HuH-7.5 (cell line): ENCODE data around the gene FYB1.
A peak's percentile ranks its signal among the peaks of the same experiment; 100 is the strongest.

Source experiments
- DNase-seq: peaks from one replicate; pipeline ENCODE4 v3.0.0; 2011; ENCODE audit warnings: low spot score

The FYB1 gene

GRCh38 chr5:39080597-39081204, 138.7 kb downstream of the FYB1 start:
- peak; percentile 53 for DNase-seq

- no peak for DNase-seq
These were observed 139.2 kb downstream of the FYB1 start for GRCh38 chr5:39080168-39080567.

- DNase-seq, result no peak
These were observed 140.2 kb downstream of the FYB1 start for GRCh38 chr5:39079147-39079546.

- no peak for DNase-seq
These were observed 142.3 kb downstream of the FYB1 start for GRCh38 chr5:39076757-39077728.

GRCh38 chr5:39076101-39076756, 143.1 kb downstream of the FYB1 start:
- DNase-seq, result no peak

GRCh38 chr5:39074017-39074814, 145.1 kb downstream of the FYB1 start, which contains the start of gene RICTOR:
Gene RICTOR, minus strand, starts transcription at chr5:39074399. Its CDS starts 22 bp downstream, at chr5:39074377.
- peak; percentile 88 for DNase-seq

GRCh38 chr5:39073767-39074016, 145.7 kb downstream of the FYB1 start:
- DNase-seq, result no peak

- peak; percentile 77 for DNase-seq
These were observed 146.2 kb downstream of the FYB1 start for GRCh38 chr5:39072925-39073766.

GRCh38 chr5:39068099-39068498, 151.3 kb downstream of the FYB1 start:
- no peak for DNase-seq

GRCh38 chr5:39064450-39064849, 154.9 kb downstream of the FYB1 start:
- no peak for DNase-seq

- no peak for DNase-seq
These were observed 156.3 kb downstream of the FYB1 start for GRCh38 chr5:39063037-39063436.

- DNase-seq, result no peak
These were observed 156.8 kb downstream of the FYB1 start for GRCh38 chr5:39062530-39062929.

- no peak for DNase-seq
These were observed 157.3 kb downstream of the FYB1 start for GRCh38 chr5:39062104-39062503.

GRCh38 chr5:39059064-39059463, 160.3 kb downstream of the FYB1 start:
- no peak for DNase-seq

GRCh38 chr5:39058178-39058921, 161.0 kb downstream of the FYB1 start:
- DNase-seq, result no peak

GRCh38 chr5:39057734-39058133, 161.6 kb downstream of the FYB1 start:
- DNase-seq, result no peak

- DNase-seq, result no peak
These were observed 163.5 kb downstream of the FYB1 start for GRCh38 chr5:39055768-39056398.
